CD4-positive, CD25-positive, alpha-beta regulatory T cell (primary cell): ENCODE results near the gene C11orf86. TPM values are rescaled to one million over a fixed set of nuclear protein-coding genes. Genes with fewer than 3 reads are reported as not detected.

ENCODE experiments used
- ATAC-seq, 2 donors: fragments of 150-1000 bp; cut with Tn5 transposase; one replicate each; pipeline ENCODE4 v1.10.0; 2021; ENCODE audit warnings: low read depth in 2 of 2, moderate number of reproducible peaks in 2 of 2, moderate library complexity in 1 of 2
- DNase-seq, 3 donors: peaks; one replicate each; pipeline versions ENCODE4 v3.0.0 to v3.0.0-alpha.2; 2012 to 2022; ENCODE audit warnings: mixed read lengths in 1 of 3
- H3K27ac ChIP-seq: one replicate; pipeline ENCODE4 v1.7.0; 2013; ENCODE audit warnings: mild to moderate bottlenecking, low read length; ENCODE audit not compliant: insufficient read depth, poor library complexity, severe bottlenecking
- H3K27me3 ChIP-seq: one replicate; pipeline ENCODE4 v1.7.0; 2013; ENCODE audit warnings: low read length; ENCODE audit not compliant: control insufficient read depth, insufficient read depth
- H3K36me3 ChIP-seq: one replicate; pipeline ENCODE4 v1.7.0; 2013; ENCODE audit warnings: mild to moderate bottlenecking, low read length, moderate library complexity; ENCODE audit not compliant: control insufficient read depth, insufficient read depth
- H3K4me1 ChIP-seq: 2 replicates; pipeline ENCODE4 v1.7.0; 2013; ENCODE audit warnings: mild to moderate bottlenecking, low read length; ENCODE audit not compliant: insufficient read depth, control insufficient read depth, poor library complexity, severe bottlenecking
- H3K4me3 ChIP-seq: one replicate; pipeline ENCODE4 v1.7.0; 2013; ENCODE audit warnings: low read depth, mild to moderate bottlenecking, low read length, moderate library complexity
- H3K9me3 ChIP-seq, 2 experiments: 1 replicate in 1 of 2; 2 replicates in 1 of 2; pipeline ENCODE4 v1.7.0; 2013; ENCODE audit warnings: low read length in 2 of 2, mild to moderate bottlenecking in 1 of 2, moderate library complexity in 1 of 2; ENCODE audit not compliant: control insufficient read depth in 2 of 2
- H3K27ac Mint-ChIP-seq, 3 donors: one replicate each; pipeline ENCODE4 v1.8.0; 2020 to 2022; ENCODE audit warnings: mild to moderate bottlenecking in 3 of 3, mixed read lengths in 3 of 3, moderate library complexity in 2 of 3
- H3K27me3 Mint-ChIP-seq: one replicate; pipeline ENCODE4 v1.8.0; 2022; ENCODE audit warnings: mild to moderate bottlenecking, mixed read lengths
- H3K36me3 Mint-ChIP-seq: one replicate; pipeline ENCODE4 v1.8.0; 2020; ENCODE audit warnings: mixed read lengths
- H3K4me1 Mint-ChIP-seq, 4 donors: one replicate each; pipeline ENCODE4 v1.8.0; 2020 to 2022; ENCODE audit warnings: mixed read lengths in 4 of 4, mild to moderate bottlenecking in 1 of 4
- H3K4me3 Mint-ChIP-seq, 4 donors: one replicate each; pipeline ENCODE4 v1.8.0; 2020 to 2022; ENCODE audit warnings: mild to moderate bottlenecking in 4 of 4, mixed read lengths in 4 of 4, moderate library complexity in 3 of 4
- H3K9me3 Mint-ChIP-seq, 7 donors: one replicate each; pipeline ENCODE4 v1.8.0; 2020 to 2022; ENCODE audit warnings: mixed read lengths in 7 of 7, mild to moderate bottlenecking in 3 of 7, moderate library complexity in 2 of 7
- polyA plus RNA-seq, 4 donors: library from polyadenylated mRNA; unstranded; fragments of 300-500 nt; fragmentation: Illumina TruSeq; gene quantifications; one replicate each; pipeline ENCODE4 v1.2.3, GENCODE V29; 2021
- total RNA-seq: library from RNA; stranded (reverse); gene quantifications from one replicate; pipeline ENCODE4 v1.2.3, GENCODE V29; 2022

C11orf86 gene
- not detected for total RNA-seq
- not detected for polyA plus RNA-seq

- no peak within 1 kb of the TSS for H3K27ac ChIP-seq
- DNase-seq, result no peak
- Mint-ChIP-seq H3K27me3 (peaks cover 4% of the 10 kb centered on the region), H3K4me1 (no peaks in the 10 kb centered on the region), H3K9me3 (peaks cover 0 to 10% (median 0%) of the 10 kb centered on the region in 7 donors), H3K27ac (no peak within 1 kb of the TSS), H3K4me3 (no peak within 1 kb of the TSS), H3K36me3 (no peaks in the 10 kb centered on the region)
- no peak within 1 kb of the TSS for H3K4me3 ChIP-seq
- no peaks in the 10 kb centered on the region for H3K27me3 ChIP-seq
- no peaks in the 10 kb centered on the region for H3K36me3 ChIP-seq
- ATAC-seq, result no peak
- H3K4me1 ChIP-seq, result no peaks in the 10 kb centered on the region
- peaks cover 0 to 2% of the 10 kb centered on the region in 2 experiments for H3K9me3 ChIP-seq
These were observed at the start of gene C11orf86 for GRCh38 chr11:66974724-66975404. Gene C11orf86 (plus strand): TSS chr11:66975304. CDS start chr11:66975363, 59 bp downstream.

DNA sequence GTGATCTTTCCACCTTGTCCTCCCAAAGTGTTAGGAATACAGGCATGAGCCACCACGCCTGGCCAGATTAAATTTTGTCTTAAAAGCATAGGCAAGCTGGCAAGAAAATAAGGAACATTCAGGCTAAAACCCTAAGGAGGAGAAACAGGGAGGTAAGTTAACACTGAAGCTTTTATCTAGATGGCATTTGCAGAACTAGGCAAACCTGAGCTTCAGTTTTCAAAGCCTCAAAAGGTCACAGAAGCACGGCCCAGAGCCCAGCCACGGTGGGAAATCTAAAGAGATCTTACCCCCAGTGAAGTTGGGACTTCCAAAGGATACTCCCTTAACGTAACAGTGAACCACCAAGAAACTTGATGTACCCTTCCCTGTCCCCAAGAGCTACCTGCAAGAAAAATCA lies 45.4 kb upstream of the C11orf86 start:
- H3K36me3 ChIP-seq, result no peaks in the 10 kb centered on the region
- H3K4me3 ChIP-seq, result no peak overlapping the region
- peaks cover 5% of the 10 kb centered on the region for H3K27me3 Mint-ChIP-seq
- no peaks in the 10 kb centered on the region for H3K9me3 ChIP-seq
- no peak for DNase-seq
- peaks cover 2% of the 10 kb centered on the region for H3K36me3 Mint-ChIP-seq
- peaks cover 0 to 2% (median 0%) of the 10 kb centered on the region in 4 donors for H3K4me1 Mint-ChIP-seq
- peaks cover 0 to 3% (median 0%) of the 10 kb centered on the region in 7 donors for H3K9me3 Mint-ChIP-seq
- no peak overlapping the region for H3K27ac ChIP-seq
- no peaks in the 10 kb centered on the region for H3K27me3 ChIP-seq
- no peak overlapping the region for H3K27ac Mint-ChIP-seq
- no peak overlapping the region for H3K4me3 Mint-ChIP-seq
- no peak for ATAC-seq
- H3K4me1 ChIP-seq, result no peaks in the 10 kb centered on the region

DNA sequence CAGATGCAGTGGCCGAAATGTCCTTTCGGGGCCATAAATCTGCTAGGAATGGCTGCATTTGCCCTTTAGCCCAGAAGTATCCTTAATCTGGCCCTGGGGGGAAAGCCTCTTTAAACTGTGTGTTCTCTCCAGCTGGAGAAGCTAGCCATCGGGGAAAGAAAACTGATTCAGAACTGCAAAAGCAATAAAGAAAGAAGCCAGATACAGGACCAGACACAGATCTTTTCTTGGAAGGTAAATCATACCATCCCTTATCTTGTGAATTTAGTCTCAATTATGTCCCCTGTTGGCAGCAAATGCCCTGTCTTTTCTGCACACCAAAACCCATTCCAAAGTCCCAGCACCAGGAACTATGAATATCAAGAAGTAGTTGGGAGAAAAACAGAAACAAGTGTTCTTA lies 42.6 kb upstream of the C11orf86 start:
- Histone ChIP-seq H3K9me3 (no peaks in the 10 kb centered on the region), H3K4me1 (no peaks in the 10 kb centered on the region), H3K27me3 (no peaks in the 10 kb centered on the region), H3K36me3 (no peaks in the 10 kb centered on the region), H3K4me3 (no peak overlapping the region), H3K27ac (no peak overlapping the region)
- no peak for ATAC-seq
- Mint-ChIP-seq H3K36me3 (no peaks in the 10 kb centered on the region), H3K27me3 (peaks cover 13% of the 10 kb centered on the region), H3K4me1 (peaks cover 0 to 2% (median 0%) of the 10 kb centered on the region in 4 donors), H3K27ac (no peak overlapping the region), H3K4me3 (no peak overlapping the region), H3K9me3 (peaks cover 0 to 2% (median 0%) of the 10 kb centered on the region in 7 donors)
- no peak for DNase-seq

GRCh38 chr11:66933531-66933930 lies 41.6 kb upstream of the C11orf86 start:
- no peaks in the 10 kb centered on the region for H3K36me3 ChIP-seq
- no peaks in the 10 kb centered on the region for H3K27me3 ChIP-seq
- no peak overlapping the region for H3K4me3 ChIP-seq
- Mint-ChIP-seq H3K9me3 (peaks cover 0 to 2% (median 0%) of the 10 kb centered on the region in 7 donors), H3K4me3 (no peak overlapping the region), H3K27me3 (peaks cover 13% of the 10 kb centered on the region), H3K36me3 (no peaks in the 10 kb centered on the region), H3K27ac (peak overlapping the region in 1 of 3 donors; percentile 87), H3K4me1 (peaks cover 0 to 2% (median 0%) of the 10 kb centered on the region in 4 donors)
- H3K4me1 ChIP-seq, result no peaks in the 10 kb centered on the region
- DNase-seq (no peak), ATAC-seq (no peak)
- H3K27ac ChIP-seq, result no peak overlapping the region
- H3K9me3 ChIP-seq, result no peaks in the 10 kb centered on the region

DNA sequence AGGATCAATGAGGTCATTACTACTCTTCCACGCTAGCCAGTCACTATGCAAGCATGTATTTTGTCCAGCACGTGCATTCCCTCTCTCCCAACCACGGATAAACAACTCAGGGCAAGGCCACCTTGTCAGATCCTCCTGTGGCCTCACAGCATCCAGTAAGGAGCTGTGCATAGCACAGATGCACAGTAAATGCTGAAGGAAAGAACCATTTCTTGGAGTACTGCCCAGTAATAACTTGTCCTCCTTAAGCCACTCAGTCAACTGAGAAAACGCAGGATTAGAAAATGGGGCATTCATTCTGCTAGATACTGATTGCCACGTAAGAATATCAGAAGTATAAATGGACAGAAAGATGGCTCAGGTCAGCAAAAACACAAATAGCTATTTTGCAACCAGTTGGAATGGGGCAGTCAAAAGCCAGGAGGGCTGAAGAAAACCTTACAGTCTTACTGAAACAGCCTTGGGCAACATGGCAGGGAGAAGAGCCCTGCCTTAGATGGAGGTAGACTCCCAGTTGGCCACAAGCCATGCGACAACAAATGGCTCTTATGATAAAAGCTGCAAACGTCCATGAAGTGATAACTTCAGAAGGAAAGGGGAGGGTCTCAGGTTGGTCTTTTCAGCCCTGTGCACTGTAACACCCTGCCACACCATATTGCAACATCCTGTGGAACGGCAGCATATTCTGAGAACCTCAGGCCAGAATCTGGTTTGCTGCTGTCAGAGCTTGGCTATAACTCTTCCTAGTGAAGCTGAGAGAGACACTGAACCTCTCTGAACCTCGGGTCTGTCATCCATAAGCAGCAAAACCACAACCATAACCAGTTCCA lies 39.9 kb upstream of the C11orf86 start:
- H3K4me3 ChIP-seq, result no peak overlapping the region
- peaks cover 0 to 2% (median 0%) of the 10 kb centered on the region in 7 donors for H3K9me3 Mint-ChIP-seq
- no peaks in the 10 kb centered on the region for H3K36me3 ChIP-seq
- H3K4me3 Mint-ChIP-seq, result no peak overlapping the region
- ATAC-seq (no peak), DNase-seq (no peak)
- H3K9me3 ChIP-seq, result no peaks in the 10 kb centered on the region
- H3K36me3 Mint-ChIP-seq, result no peaks in the 10 kb centered on the region
- no peaks in the 10 kb centered on the region for H3K27me3 ChIP-seq
- H3K4me1 Mint-ChIP-seq, result peaks cover 0 to 5% (median 0%) of the 10 kb centered on the region in 4 donors
- no peak overlapping the region for H3K27ac Mint-ChIP-seq
- peaks cover 13% of the 10 kb centered on the region for H3K27me3 Mint-ChIP-seq
- H3K27ac ChIP-seq, result no peak overlapping the region
- H3K4me1 ChIP-seq, result no peaks in the 10 kb centered on the region

DNA sequence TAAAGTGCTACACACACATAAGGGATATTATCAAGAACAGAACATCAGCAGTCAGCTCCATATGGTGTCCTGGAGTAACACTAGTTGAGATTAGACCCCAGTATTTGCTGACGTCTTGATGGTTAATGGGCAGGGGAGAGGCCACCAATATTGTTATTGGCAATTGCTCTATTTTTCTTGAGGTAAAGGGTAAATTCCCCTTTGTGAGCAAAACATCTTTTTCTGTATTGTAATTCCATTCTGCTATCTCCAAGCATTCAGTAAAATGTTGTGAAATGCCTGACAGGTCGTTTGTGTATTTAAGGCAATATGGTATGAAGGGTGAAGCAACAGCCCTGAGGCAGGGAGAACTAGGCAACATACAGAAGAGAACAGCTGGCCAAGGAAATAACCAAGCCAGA lies 38.8 kb upstream of the C11orf86 start:
- Mint-ChIP-seq H3K9me3 (peaks cover 0 to 2% (median 0%) of the 10 kb centered on the region in 7 donors), H3K27ac (no peak overlapping the region), H3K27me3 (peaks cover 9% of the 10 kb centered on the region)

GRCh38 chr11:66937193-66937733 lies 37.8 kb upstream of the C11orf86 start:
- ATAC-seq (no peak), DNase-seq (no peak)
- H3K36me3 ChIP-seq, result no peaks in the 10 kb centered on the region
- peaks cover 1% of the 10 kb centered on the region for H3K36me3 Mint-ChIP-seq
- H3K4me3 ChIP-seq, result no peak overlapping the region
- no peak overlapping the region for H3K4me3 Mint-ChIP-seq
- no peaks in the 10 kb centered on the region for H3K4me1 ChIP-seq
- H3K9me3 Mint-ChIP-seq, result peaks cover 0 to 2% (median 0%) of the 10 kb centered on the region in 7 donors
- H3K27me3 ChIP-seq, result no peaks in the 10 kb centered on the region
- H3K27ac ChIP-seq, result no peak overlapping the region
- H3K9me3 ChIP-seq, result no peaks in the 10 kb centered on the region
- no peak overlapping the region for H3K27ac Mint-ChIP-seq
- peaks cover 9% of the 10 kb centered on the region for H3K27me3 Mint-ChIP-seq
- peaks cover 0 to 5% (median 0%) of the 10 kb centered on the region in 4 donors for H3K4me1 Mint-ChIP-seq

More for the DNA sequence above, 38.8 kb upstream of the C11orf86 start:
- ATAC-seq (no peak), DNase-seq (no peak)
- Histone ChIP-seq H3K27me3 (no peaks in the 10 kb centered on the region), H3K9me3 (no peaks in the 10 kb centered on the region), H3K4me3 (no peak overlapping the region), H3K27ac (no peak overlapping the region), H3K36me3 (no peaks in the 10 kb centered on the region), H3K4me1 (no peaks in the 10 kb centered on the region)
- Mint-ChIP-seq H3K4me1 (peaks cover 0 to 5% (median 0%) of the 10 kb centered on the region in 4 donors), H3K4me3 (no peak overlapping the region), H3K36me3 (no peaks in the 10 kb centered on the region)
